ENCODE data around the gene PP2D1.

GRCh38 chr3:19972054-19972453, 40.0 kb downstream of the PP2D1 start:
- no peak for TF ChIP-seq POLR2AphosphoS5 (IDR thresholded peaks at IDR 0.05)
- no peak for TF ChIP-seq POLR2A (IDR thresholded peaks at IDR 0.05)
- no peak for TF ChIP-seq EP300 (IDR thresholded peaks at IDR 0.05)
- no peak for TF ChIP-seq CTCF (IDR thresholded peaks at IDR 0.05)
